ENCODE data around the gene SCAF4. TPM values are rescaled to one million over a fixed set of nuclear protein-coding genes. Genes with fewer than 3 reads are reported as not detected.

The SCAF4 gene
- total RNA-seq, 2 donors from 2014 or later = 15.4 to 27.5 TPM

- no peak for ATAC-seq (ENCODE audit: insufficient number of reproducible peaks, low FRiP score, low read depth)
- H3K4me1 ChIP-seq (ENCODE audit: control insufficient read depth in 1 of 2, low read depth in 2 of 2) = no peaks in the 10 kb centered on the region
- no peak overlapping the region for H3K4me3 ChIP-seq
- H3K36me3 ChIP-seq = no peaks in the 10 kb centered on the region
- DNase-seq (ENCODE audit: low spot score) = no peak
- no peak overlapping the region for H3K27ac ChIP-seq
- no peaks in the 10 kb centered on the region for H3K27me3 ChIP-seq (replicated peaks; ENCODE audit: insufficient read depth)
- TF ChIP-seq, protein P1, sequence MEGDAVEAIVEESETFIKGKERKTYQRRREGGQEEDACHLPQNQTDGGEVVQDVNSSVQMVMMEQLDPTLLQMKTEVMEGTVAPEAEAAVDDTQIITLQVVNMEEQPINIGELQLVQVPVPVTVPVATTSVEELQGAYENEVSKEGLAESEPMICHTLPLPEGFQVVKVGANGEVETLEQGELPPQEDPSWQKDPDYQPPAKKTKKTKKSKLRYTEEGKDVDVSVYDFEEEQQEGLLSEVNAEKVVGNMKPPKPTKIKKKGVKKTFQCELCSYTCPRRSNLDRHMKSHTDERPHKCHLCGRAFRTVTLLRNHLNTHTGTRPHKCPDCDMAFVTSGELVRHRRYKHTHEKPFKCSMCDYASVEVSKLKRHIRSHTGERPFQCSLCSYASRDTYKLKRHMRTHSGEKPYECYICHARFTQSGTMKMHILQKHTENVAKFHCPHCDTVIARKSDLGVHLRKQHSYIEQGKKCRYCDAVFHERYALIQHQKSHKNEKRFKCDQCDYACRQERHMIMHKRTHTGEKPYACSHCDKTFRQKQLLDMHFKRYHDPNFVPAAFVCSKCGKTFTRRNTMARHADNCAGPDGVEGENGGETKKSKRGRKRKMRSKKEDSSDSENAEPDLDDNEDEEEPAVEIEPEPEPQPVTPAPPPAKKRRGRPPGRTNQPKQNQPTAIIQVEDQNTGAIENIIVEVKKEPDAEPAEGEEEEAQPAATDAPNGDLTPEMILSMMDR (IDR thresholded peaks at IDR 0.05) = no peak
- H3K9me3 ChIP-seq = no peaks in the 10 kb centered on the region
These were observed 21.0 kb upstream of the SCAF4 start for GRCh38 chr21:31752967-31753366.

- DNase-seq (ENCODE audit: low spot score) = no peak
- Histone ChIP-seq H3K36me3 (no peaks in the 10 kb centered on the region), H3K4me1 (ENCODE audit: control insufficient read depth in 1 of 2, low read depth in 2 of 2) (no peaks in the 10 kb centered on the region), H3K27me3 (replicated peaks; ENCODE audit: insufficient read depth) (no peaks in the 10 kb centered on the region), H3K9me3 (no peaks in the 10 kb centered on the region), H3K4me3 (no peak overlapping the region), H3K27ac (no peak overlapping the region)
- ATAC-seq (ENCODE audit: insufficient number of reproducible peaks, low FRiP score, low read depth) = no peak
- TF ChIP-seq, protein P1 (IDR thresholded peaks at IDR 0.05) = no peak
These were observed 20.4 kb upstream of the SCAF4 start for GRCh38 chr21:31752352-31752751.

DNA sequence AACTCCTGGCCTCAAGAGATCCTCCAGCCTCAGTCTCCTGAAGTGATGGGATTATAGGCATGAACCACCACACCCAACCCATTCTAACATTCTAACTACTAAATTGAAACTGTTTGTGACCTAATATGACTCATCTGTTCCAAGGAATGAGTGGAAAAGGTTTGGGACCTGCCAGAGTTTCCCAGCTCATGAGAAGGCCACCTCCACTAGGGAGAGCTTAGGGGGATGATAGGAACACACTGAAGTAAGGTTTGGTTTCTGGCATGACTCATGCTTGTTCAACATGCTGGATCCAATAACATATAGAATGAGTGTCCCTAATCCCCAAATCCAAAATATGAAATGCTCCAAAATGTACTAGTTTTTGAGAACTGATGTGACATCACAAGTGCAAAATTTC, 18.9 kb upstream of the SCAF4 start:
- no peak overlapping the region for H3K4me3 ChIP-seq
- no peak for ATAC-seq (ENCODE audit: insufficient number of reproducible peaks, low FRiP score, low read depth)

DNA sequence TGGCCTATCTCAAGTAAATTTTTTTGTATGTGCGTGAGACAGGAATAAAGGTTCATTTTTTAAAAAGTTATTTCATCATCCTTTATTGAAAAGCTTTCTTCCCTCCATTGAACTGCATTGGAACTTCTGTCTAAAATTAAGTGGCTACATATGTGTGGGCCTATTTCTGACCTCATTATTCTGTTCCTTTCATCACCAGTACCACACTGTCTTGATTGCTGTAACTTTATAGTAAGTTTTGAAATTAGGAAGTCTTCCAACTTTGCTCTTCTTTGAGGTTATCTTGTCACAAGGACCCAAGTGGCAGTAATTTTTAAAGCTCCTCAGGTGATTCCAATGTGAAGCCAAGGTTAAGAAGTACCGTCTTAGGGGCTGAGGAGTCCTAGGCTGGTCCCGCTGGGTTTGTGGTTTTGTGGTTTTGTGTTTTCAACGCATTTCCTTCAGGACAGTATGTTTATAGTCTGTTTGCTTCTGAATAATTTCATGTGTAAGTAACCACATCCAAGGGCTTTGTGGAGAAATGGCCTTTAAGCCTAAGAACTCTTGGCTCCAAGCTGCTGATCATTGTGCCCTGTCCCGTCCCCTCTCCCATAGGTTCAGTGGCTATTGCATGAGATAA, 12.4 kb upstream of the SCAF4 start:
- Histone ChIP-seq H3K36me3 (no peaks in the 10 kb centered on the region), H3K4me1 (ENCODE audit: control insufficient read depth in 1 of 2, low read depth in 2 of 2) (no peaks in the 10 kb centered on the region), H3K27me3 (replicated peaks; ENCODE audit: insufficient read depth) (no peaks in the 10 kb centered on the region), H3K27ac (no peak overlapping the region), H3K4me3 (no peak overlapping the region), H3K9me3 (no peaks in the 10 kb centered on the region)
- no peak for ATAC-seq (ENCODE audit: insufficient number of reproducible peaks, low FRiP score, low read depth)
- no peak for DNase-seq (ENCODE audit: low spot score)
- TF ChIP-seq, protein P1 (IDR thresholded peaks at IDR 0.05) = no peak

More for the DNA sequence above, 18.9 kb upstream of the SCAF4 start:
- Histone ChIP-seq H3K27me3 (replicated peaks; ENCODE audit: insufficient read depth) (no peaks in the 10 kb centered on the region), H3K4me1 (ENCODE audit: control insufficient read depth in 1 of 2, low read depth in 2 of 2) (no peaks in the 10 kb centered on the region), H3K27ac (no peak overlapping the region), H3K36me3 (no peaks in the 10 kb centered on the region), H3K9me3 (no peaks in the 10 kb centered on the region)
- TF ChIP-seq, protein P1 (IDR thresholded peaks at IDR 0.05) = no peak
- no peak for DNase-seq (ENCODE audit: low spot score)

- no peaks in the 10 kb centered on the region for H3K4me1 ChIP-seq (ENCODE audit: control insufficient read depth in 1 of 2, low read depth in 2 of 2)
- ATAC-seq (ENCODE audit: insufficient number of reproducible peaks, low FRiP score, low read depth) (no peak), DNase-seq (ENCODE audit: low spot score) (no peak)
- H3K4me3 ChIP-seq = no peak overlapping the region
- TF ChIP-seq, protein P1 (IDR thresholded peaks at IDR 0.05) = no peak
- H3K9me3 ChIP-seq = no peaks in the 10 kb centered on the region
- H3K36me3 ChIP-seq = no peaks in the 10 kb centered on the region
- H3K27me3 ChIP-seq (replicated peaks; ENCODE audit: insufficient read depth) = no peaks in the 10 kb centered on the region
- no peak overlapping the region for H3K27ac ChIP-seq
These were observed 11.8 kb upstream of the SCAF4 start for GRCh38 chr21:31743712-31744111.
